Choroid plexus epithelial cell (primary cell): ENCODE data around the gene CCNL1.

Source experiments
- DNase-seq: peaks from one replicate; pipeline ENCODE4 v3.0.0-alpha.2; 2010; ENCODE audit warnings: low read depth
- H3K4me3 ChIP-seq: 2 replicates; pipeline ENCODE4 v1.5.1; 2011; ENCODE audit warnings: low read depth, mild to moderate bottlenecking, control low read depth, low read length, moderate library complexity
- TF ChIP-seq, protein P1 (sequence below): conservative IDR thresholded peaks from 2 replicates; pipeline ENCODE4 v1.5.1; 2011; ENCODE audit warnings: low read depth, mild to moderate bottlenecking, control low read depth, inconsistent platforms, low read length, moderate library complexity

The CCNL1 gene

DNA sequence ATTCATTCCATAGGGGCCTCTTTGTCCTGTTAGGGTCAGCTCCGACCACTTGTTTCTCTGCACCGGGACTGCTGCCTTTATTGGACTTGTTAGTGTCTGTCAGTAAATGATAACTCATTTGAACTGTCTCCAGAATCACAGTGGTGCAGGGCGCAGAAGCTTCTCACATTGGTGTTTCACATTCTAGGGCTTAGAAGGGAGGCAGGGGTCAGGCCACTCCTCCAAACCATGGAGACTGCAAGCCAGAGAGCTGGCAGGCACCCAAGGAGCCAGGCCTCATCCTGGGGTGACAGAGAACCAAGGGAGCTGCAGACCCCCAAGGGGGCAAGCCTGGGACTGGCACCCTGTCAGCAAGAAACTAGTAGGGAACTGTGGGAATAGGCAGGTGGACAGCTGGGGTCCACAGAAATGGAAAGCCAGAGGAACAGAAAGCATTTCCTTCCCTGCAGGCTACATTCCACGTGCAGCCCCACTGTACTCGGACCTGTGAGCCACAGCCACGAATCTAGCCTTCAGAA, 49.1 kb downstream of the CCNL1 start:
- TF ChIP-seq, protein P1, sequence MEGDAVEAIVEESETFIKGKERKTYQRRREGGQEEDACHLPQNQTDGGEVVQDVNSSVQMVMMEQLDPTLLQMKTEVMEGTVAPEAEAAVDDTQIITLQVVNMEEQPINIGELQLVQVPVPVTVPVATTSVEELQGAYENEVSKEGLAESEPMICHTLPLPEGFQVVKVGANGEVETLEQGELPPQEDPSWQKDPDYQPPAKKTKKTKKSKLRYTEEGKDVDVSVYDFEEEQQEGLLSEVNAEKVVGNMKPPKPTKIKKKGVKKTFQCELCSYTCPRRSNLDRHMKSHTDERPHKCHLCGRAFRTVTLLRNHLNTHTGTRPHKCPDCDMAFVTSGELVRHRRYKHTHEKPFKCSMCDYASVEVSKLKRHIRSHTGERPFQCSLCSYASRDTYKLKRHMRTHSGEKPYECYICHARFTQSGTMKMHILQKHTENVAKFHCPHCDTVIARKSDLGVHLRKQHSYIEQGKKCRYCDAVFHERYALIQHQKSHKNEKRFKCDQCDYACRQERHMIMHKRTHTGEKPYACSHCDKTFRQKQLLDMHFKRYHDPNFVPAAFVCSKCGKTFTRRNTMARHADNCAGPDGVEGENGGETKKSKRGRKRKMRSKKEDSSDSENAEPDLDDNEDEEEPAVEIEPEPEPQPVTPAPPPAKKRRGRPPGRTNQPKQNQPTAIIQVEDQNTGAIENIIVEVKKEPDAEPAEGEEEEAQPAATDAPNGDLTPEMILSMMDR: no peak
- DNase-seq: no peak
- H3K4me3 ChIP-seq: no peak overlapping the region

DNA sequence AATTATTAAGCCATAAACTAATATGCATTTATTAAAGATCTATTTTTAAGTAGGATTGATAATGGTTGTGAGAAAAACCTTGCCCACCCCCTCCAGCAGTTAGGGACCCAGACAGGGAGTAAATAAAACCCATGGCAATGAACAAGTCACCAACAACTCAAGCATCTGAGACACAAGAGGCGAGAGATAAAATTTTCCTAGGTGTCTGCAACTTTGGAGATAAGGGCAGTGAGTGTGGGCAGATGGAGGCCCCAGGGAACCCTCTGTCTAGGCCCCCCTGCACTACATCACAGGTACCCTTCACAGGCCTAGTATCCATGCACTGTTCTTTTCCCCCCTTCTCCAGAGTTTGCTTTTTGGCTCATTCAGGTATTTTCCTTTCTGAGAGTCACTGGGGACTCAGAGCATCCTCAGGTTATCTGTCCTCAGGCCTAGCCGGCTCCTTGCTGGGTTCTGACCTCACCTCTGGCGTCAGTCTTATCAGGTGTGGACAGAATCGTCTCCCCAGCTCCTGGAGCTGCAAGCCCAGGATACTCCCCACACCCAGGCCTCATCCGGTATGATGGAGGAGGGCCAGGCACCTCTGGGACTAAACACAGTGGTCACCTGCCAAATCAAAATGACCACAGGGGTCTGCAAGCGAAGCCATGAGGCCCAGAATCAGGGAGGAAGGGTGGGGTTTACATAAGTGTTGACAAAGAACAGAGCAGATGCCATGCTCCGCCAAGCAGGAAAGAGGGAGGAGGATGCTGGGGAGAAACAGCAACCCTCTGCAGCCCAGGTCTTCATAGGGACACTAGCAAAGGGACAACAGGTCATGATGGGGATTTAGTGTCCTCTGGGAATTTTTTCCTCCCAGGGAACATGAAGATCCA, 50.4 kb downstream of the CCNL1 start:
- DNase-seq: no peak
- TF ChIP-seq, protein P1: no peak
- H3K4me3 ChIP-seq: no peak overlapping the region

DNA sequence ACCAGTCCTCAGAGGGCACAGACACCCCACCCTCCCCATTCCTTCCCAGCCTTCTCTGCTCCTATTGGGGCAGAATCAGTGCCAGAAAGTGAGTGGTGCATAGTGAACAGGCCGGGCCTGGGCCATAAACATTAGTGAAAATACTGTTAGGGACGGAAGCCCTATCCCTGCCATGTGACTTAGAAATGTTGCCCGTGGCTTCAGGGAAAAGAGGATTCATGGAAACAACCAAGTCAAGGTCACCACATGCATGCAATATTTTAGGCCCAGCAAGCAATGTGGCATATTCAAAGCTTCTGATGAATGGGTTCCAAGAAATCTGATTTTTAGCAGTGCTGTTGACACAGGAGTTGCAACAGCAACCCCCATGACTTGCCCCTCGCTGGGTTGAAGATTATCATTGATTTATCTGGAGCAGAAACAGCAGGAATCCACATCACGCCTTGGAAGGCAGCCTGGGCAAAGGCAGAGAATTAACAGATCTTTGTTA, 52.3 kb downstream of the CCNL1 start:
- no peak for DNase-seq

DNA sequence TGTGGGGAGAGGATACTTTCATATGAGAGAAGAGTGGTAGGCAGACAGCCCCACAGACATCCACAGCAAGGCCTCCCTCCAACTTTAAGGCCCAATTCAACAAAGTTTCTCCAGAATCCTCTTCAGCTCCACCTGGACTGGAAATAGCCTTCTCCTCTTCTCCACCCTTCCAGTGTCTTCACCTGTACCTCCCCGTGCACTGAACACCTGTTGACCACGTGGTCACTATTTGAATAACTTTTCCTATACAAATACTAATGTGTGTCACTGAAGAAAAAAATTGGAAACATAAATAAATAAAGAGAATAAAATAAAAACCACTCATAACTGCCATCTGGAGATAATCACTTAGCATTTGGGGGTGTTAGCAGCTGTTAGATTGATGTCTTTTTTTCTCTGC, 52.9 kb downstream of the CCNL1 start:
- TF ChIP-seq, protein P1: no peak
- no peak overlapping the region for H3K4me3 ChIP-seq
- no peak for DNase-seq

More for the DNA sequence above, 52.3 kb downstream of the CCNL1 start:
- H3K4me3 ChIP-seq: no peak overlapping the region
- TF ChIP-seq, protein P1: no peak

DNA sequence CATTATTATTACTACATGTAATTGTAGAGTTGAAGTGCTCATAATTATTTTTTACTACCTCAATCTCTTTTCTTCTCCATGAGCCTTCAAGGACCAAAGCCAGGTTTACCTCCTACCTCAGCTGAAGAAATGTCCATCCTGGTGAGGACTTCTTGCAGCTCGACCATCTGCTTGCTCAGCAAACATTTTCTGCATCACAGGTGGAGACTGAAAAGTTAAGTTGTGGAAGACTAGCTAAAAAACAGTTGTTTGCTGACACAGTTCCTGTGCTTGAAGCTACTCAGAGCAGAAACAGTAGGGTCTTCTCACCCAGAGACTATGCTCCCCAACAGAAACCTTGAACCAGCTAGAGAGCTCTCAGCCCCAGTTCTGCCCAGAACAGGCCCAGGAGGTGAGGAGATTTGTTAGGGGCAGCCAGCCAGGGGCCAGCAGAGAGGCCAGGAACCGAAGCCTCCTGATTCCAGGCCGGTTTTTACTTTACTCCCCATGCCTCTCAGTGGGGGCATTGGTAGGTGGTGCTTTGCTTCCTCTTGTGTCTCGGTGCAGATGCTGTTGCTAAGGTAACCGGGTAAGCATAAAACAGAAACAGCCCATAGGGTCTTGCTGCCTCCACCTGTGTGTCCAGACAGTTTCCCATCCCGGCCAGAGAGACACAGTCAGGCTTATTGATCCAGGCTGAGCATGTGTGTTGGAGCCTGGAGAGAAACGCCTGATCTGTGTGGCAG, 54.9 kb downstream of the CCNL1 start:
- TF ChIP-seq, protein P1: no peak
- DNase-seq: no peak
- no peak overlapping the region for H3K4me3 ChIP-seq

DNA sequence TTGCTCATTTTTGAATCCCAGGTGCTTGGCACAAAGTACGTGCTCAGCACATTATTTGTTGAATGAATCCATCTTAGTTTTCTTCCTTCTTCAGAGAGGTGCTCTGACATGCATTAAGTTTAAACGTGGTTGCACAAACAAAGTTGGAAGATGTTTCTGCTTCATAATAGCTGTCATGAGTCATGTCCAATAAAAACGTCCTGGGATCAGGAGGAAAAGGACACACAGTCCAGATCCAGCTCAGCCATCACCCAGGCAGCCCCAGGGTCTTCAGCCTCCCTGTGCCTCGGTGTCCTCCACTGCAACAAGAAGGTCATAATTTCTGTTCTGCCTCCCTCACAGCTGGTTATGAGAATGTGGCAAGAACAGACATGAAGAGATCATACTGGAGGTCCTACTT, 55.4 kb downstream of the CCNL1 start:
- no peak overlapping the region for H3K4me3 ChIP-seq
- TF ChIP-seq, protein P1: no peak
- DNase-seq: no peak
